ENCODE data around the gene CSNK2A3.

DNA sequence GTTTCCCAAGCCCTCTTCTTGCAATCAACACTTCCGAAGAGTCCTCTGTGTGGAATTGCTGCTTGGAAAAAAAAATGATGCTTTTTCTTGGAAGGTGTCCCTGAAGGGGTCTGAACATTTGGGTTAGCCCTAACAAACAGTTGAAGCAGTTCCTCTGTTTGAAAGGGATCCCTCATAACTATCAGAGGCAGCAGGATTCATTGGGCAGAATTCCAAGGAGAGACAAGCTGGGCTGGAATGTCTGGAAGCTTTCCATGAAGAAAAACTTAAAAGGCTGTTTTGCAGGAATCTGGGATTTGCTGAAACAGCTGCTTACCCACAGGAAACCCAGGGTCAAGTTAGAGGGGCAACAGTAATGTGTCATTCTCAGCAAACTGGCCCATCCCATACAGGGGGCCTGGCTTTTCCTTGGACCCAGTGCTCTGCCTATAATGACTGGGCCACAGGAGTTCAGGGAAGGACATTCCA is 3.1 kb downstream of the CSNK2A3 start:
- TF ChIP-seq, protein P1, sequence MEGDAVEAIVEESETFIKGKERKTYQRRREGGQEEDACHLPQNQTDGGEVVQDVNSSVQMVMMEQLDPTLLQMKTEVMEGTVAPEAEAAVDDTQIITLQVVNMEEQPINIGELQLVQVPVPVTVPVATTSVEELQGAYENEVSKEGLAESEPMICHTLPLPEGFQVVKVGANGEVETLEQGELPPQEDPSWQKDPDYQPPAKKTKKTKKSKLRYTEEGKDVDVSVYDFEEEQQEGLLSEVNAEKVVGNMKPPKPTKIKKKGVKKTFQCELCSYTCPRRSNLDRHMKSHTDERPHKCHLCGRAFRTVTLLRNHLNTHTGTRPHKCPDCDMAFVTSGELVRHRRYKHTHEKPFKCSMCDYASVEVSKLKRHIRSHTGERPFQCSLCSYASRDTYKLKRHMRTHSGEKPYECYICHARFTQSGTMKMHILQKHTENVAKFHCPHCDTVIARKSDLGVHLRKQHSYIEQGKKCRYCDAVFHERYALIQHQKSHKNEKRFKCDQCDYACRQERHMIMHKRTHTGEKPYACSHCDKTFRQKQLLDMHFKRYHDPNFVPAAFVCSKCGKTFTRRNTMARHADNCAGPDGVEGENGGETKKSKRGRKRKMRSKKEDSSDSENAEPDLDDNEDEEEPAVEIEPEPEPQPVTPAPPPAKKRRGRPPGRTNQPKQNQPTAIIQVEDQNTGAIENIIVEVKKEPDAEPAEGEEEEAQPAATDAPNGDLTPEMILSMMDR (IDR thresholded peaks at IDR 0.05; ENCODE audit: low read depth, low read length) = no peak
- no peak for TF ChIP-seq EZH2phosphoT487 (IDR thresholded peaks at IDR 0.05; ENCODE audit: low read depth)
